NCI-H345 treated with DMSO at 0.1 percent for 48 hours (cell line): Measurements from ENCODE around the gene IL36G.
A peak's percentile ranks its signal among the peaks of the same experiment; 100 is the strongest.
"Not testable (repeated sequence)": the region's sequence is repeated elsewhere in the genome, so short reads cannot be mapped to it uniquely, and the experiment has no call there.

Experiments used
- DNase-seq: peaks from one replicate; lab custom pipeline; 2025; ENCODE audit not compliant: unreplicated experiment; lab: John Stamatoyannopoulos, UW

IL36G gene

GRCh38 chr2:112977559-112978056, at the start of gene IL36G:
Gene IL36G, plus strand, starts transcription at chr2:112978006. Its CDS starts 633 bp downstream, at chr2:112978639.
- DNase-seq = no peak

- DNase-seq = no peak
These were observed 44.5 kb upstream of the IL36G start for GRCh38 chr2:112933261-112933660.

- not testable (repeated sequence) for DNase-seq
These were observed 43.7 kb upstream of the IL36G start for GRCh38 chr2:112934117-112934516.

GRCh38 chr2:112936927-112937232, 40.9 kb upstream of the IL36G start:
- no peak for DNase-seq

DNA sequence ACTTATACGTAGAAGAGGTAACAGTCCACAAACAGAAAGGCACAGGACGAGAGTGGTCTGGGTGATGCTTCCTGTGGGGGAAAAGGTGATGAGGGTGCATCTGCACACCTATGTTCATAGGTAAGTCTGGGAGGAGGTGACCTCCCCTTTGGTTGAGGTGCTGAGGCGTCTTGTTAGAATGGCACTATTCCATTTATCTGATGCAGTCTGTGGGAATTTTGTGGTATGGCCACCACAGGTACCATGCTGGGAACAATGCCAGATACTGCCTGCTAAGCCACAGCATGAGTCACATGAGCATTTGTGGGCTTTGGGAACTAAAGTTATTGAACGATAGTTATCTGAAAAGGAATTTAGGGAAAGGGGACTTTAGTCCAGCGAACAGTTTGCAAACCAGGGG, 38.9 kb upstream of the IL36G start:
- DNase-seq = no peak

DNA sequence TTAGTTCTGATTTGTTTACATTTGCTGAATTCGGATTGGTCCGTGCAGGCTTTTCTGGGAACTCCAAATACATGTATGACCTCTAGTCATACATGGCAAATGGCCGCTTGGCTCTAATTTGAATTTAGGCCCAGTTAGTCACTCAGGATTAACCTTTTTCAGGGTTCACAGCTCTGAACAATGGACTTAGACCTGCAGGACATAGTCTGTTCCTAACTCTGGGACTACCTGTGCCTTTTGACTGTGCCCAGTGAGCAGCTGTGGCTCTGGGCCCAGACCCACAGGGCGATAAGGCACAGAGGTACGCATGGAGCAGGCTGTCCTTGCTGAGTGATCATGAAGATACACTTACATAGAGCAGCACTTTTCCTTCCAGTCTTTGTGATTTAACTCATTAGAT, 38.4 kb upstream of the IL36G start:
- DNase-seq = no peak

- DNase-seq = no peak
These were observed 36.8 kb upstream of the IL36G start for GRCh38 chr2:112940859-112941625.

DNA sequence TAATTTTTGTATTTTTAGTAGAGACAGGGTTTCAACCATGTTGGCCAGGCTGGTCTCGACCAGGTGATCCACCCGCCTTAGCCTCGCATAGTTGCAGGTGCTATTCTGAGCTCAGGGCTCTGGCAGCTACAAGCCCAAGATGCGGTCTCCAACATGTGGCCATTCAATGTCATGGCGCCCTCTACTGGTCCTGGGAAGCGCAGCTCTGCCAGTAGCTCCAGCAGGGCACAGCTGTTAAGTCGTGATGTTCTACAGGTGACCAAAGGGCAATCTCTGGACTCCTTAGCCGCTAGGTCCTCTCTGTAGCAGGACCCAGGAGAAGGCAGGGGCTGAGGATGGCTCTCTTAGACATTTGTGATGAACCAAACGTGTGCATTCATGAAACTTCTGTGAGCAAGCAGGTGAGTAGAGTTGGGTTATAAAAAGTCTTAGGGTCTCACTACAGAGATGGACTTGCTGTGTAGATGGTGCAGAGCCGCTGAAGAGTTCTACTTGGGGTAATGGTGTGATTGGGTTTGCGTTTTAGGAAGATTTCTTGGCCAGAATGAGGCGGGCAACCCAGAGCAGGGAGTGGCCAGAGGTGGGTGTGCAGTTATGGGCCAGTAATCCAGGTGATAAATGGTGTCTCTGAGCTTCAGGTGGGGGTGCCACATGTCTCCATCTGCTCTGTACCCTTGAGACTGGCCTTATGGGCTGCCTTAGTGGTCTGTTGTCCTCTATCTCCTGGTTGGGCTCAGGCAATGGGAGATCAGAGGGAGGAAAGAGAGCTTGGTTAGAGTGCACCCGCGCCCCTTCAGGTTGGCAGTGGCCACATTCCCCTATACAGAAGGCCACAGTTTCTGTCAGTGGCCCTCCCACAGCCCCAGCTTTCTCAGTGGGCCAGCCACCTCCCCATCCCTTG, 35.8 kb upstream of the IL36G start:
- DNase-seq = no peak

GRCh38 chr2:112942654-112943002, 35.2 kb upstream of the IL36G start:
- no peak for DNase-seq

GRCh38 chr2:112944971-112945370, 32.8 kb upstream of the IL36G start:
- DNase-seq = no peak

GRCh38 chr2:112946086-112946485, 31.7 kb upstream of the IL36G start:
- no peak for DNase-seq

- no peak for DNase-seq
These were observed 30.4 kb upstream of the IL36G start for GRCh38 chr2:112947374-112947773.

DNA sequence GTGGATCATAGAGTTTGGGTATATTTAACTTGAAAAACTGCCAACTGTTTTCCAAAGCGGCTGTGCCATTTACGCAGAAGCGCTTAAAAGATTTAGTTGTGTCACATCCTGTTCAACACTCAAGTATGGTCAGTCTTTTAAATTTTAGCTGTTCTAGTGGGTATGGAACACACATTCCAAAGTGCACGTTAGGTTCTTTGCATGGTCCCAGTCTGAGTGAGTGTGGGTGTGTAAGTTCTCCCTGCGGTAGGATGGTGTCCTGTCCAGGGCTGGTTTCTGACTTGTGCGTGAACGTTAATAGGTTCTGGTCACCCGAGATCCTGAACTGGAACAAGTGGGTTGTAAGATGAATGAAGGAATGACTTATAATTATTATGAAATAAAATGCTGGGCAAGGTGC, 28.4 kb upstream of the IL36G start:
- no peak for DNase-seq

GRCh38 chr2:112954364-112954763, 23.4 kb upstream of the IL36G start:
- DNase-seq = no peak

DNA sequence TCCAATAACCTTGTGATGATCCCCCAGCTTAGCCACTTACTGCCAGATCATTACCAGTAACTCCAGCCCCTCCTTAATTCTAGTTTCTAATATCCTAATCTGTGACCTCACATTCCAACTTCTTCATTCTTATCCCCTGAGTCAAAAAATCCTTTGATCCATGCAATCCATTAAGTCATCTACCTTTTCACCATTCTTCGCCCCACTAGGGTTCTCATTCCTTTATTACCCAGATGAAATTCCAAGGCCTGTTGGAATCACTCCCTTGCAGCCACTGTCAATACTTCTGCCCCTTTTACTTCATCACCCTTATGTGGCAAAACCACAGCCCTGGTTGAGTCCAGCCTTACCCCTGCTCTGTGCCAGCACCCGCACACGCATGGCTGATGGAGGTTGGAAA, 20.3 kb upstream of the IL36G start:
- no peak for DNase-seq

- no peak for DNase-seq
These were observed 19.2 kb upstream of the IL36G start for GRCh38 chr2:112958428-112959108.

- peak; percentile 5 for DNase-seq
These were observed 18.5 kb upstream of the IL36G start for GRCh38 chr2:112959109-112959812.

DNA sequence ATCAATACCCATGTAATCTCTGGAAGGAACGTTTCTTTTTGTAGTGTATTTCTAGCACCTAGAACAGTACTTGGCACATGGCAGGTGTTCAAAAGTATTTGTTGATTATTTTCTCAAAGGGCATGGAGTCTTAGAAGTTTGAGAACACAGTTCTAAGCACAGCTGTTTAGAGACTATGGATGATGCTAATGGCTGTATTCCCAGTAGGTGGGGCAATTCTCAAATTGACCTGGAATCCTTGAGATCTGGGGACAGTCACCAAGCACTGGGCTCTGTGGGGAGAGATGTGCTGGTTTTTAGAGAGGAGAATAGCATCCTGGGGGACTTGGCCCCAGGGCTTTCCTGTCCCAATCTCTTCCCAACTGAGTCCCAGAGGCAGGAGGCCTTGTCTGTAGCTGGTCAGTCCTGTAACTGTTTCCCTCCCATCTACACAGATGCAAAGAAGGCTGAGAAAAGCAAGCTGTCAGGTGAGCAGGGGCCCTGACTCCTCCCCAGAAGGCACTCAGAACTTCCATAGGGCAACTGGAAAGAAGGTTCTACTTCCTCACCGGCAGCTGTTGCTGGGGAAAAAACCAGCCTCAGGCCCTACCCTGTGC, 17.5 kb upstream of the IL36G start:
- no peak for DNase-seq

GRCh38 chr2:112962308-112963175, 15.3 kb upstream of the IL36G start:
- no peak for DNase-seq

DNA sequence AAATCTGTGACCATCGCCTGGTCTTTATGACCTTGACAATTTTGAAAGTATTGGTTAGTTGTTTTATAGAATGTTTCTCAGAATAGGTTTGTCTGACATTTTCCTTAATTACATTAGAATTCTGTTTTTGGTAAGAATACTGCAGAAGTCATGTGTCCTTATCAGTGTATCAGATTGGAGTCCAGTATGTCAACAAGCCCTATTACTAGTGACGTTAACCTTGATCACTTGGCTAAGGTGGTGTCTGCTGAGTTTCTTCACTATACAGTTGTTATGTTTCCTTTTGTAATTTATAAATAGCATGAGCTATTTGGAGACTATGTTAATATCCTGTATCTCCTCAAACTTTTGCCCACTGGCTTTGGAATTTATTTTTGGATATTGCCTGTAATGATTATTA, 10.8 kb upstream of the IL36G start:
- no peak for DNase-seq
